GM12878 (cell line): ENCODE data around the gene STRA6. TPM values are rescaled to one million over a fixed set of nuclear protein-coding genes. Genes with fewer than 3 reads are reported as not detected.

Experiments
- ATAC-seq: fragments of 200-7000 bp; cut with Tn5 transposase; 3 replicates; pipeline ENCODE4 v1.9.1; 2020; ENCODE audit warnings: mild to moderate bottlenecking, moderate library complexity
- BruUV-seq: library from RNA; stranded (reverse); fragments of 400-500 nt; replicated peaks from 2 replicates; lab custom pipeline; 2021; lab: Mats Ljungman, UMichigan
- CTCF ChIA-PET: fragments of 300-600 bp; sonication (Branson Sonifier 250); formaldehyde crosslinking; extraction: SDS; loops from one replicate; lab custom pipeline; 2021; ENCODE audit warnings: inconsistent platforms; lab: Yijun Ruan, JAX
- POLR2A ChIA-PET: fragments of 350-600 bp; formaldehyde crosslinking; extraction: SDS; loops from one replicate; lab custom pipeline; 2021; ENCODE audit warnings: inconsistent platforms; lab: Charles Lee
- RAD21 ChIA-PET: fragments of 300-600 bp; sonication (Branson Sonifier 250); formaldehyde crosslinking; loops from one replicate; lab custom pipeline; 2023; ENCODE audit warnings: antibody characterized with exemption; ENCODE audit not compliant: unreplicated experiment; lab: Charles Lee
- SMC1A ChIA-PET: fragments of 300-600 bp; sonication (Branson Sonifier 250); formaldehyde crosslinking; loops from one replicate; lab custom pipeline; 2023; ENCODE audit not compliant: unreplicated experiment, uncharacterized antibody; lab: Charles Lee
- DNase-seq: peaks from one replicate; pipeline ENCODE4 v3.0.0-alpha.2; 2011; ENCODE audit warnings: low read depth, low spot score
- FAIRE-seq: peaks from 3 replicates; lab custom pipeline; 2011; peaks lifted over from hg19 to GRCh38; lab: Jason Lieb, UNC
- H2AFZ ChIP-seq: 2 replicates; pipeline ENCODE4 v1.6.0; 2011; ENCODE audit warnings: low read depth, low read length, control low read depth; ENCODE audit not compliant: control insufficient read depth
- H3K27ac ChIP-seq: 2 replicates; pipeline ENCODE4 v1.5.1; 2011; ENCODE audit warnings: control low read depth; ENCODE audit not compliant: control insufficient read depth, insufficient read depth
- H3K27me3 ChIP-seq, 2 experiments: replicated peaks in 1 of 2; 2 replicates each; pipeline versions ENCODE4 v1.6.0 to v1.6.1; 2011; ENCODE audit warnings: low read length in 1 of 2; ENCODE audit not compliant: control insufficient read depth in 2 of 2, insufficient read depth in 2 of 2
- H3K36me3 ChIP-seq, 2 experiments: 2 replicates each; pipeline ENCODE4 v1.5.1; 2011; ENCODE audit warnings: low read length in 1 of 2; ENCODE audit not compliant: control insufficient read depth in 2 of 2, insufficient read depth in 2 of 2
- H3K4me1 ChIP-seq: 2 replicates; pipeline ENCODE4 v1.6.1; 2011; ENCODE audit warnings: mild to moderate bottlenecking, low read length, moderate library complexity, mixed read lengths; ENCODE audit not compliant: control insufficient read depth, insufficient read depth
- H3K4me2 ChIP-seq: 2 replicates; pipeline ENCODE4 v1.6.0; 2011; ENCODE audit warnings: control low read depth; ENCODE audit not compliant: control insufficient read depth, insufficient read depth
- H3K4me3 ChIP-seq: fragments of 200-600 bp; sonication (generic); 2 replicates; pipeline ENCODE4 v1.5.1; 2016
- H3K79me2 ChIP-seq: 2 replicates; pipeline ENCODE4 v1.6.0; 2011; ENCODE audit warnings: low read length; ENCODE audit not compliant: control insufficient read depth, insufficient read depth
- H3K9ac ChIP-seq: 2 replicates; pipeline ENCODE4 v1.8.0; 2011; ENCODE audit warnings: low read length, control low read depth, mixed read lengths; ENCODE audit not compliant: control insufficient read depth, insufficient read depth
- H3K9me3 ChIP-seq: replicated peaks from 3 replicates; pipeline ENCODE4 v1.5.1; 2011; ENCODE audit warnings: mild to moderate bottlenecking, low read length; ENCODE audit not compliant: control insufficient read depth, insufficient read depth
- H4K20me1 ChIP-seq: 2 replicates; pipeline ENCODE4 v1.6.0; 2011; ENCODE audit not compliant: control insufficient read depth, insufficient read depth
- CBX3 ChIP-seq: fragments of 200-600 bp; sonication (generic); IDR thresholded peaks from 2 replicates; pipeline ENCODE4 v1.6.1; 2016; ENCODE audit warnings: low read depth, borderline replicate concordance
- ETV6 ChIP-seq, 2 experiments: fragments of 450-650 bp in 1 of 2; IDR thresholded peaks in 1 of 2; conservative IDR thresholded peaks in 1 of 2; 2 replicates each; pipeline ENCODE4 v1.6.1; 2014; ENCODE audit warnings: antibody characterized with exemption in 1 of 2, borderline replicate concordance in 1 of 2, low read depth in 1 of 2, mild to moderate bottlenecking in 1 of 2, moderate library complexity in 1 of 2
- IKZF1 ChIP-seq: fragments of 450-650 bp; conservative IDR thresholded peaks from 2 replicates; pipeline ENCODE4 v1.6.1; 2017; ENCODE audit warnings: antibody characterized with exemption, mild to moderate bottlenecking
- MTA2 ChIP-seq: fragments of 450-650 bp; IDR thresholded peaks from 2 replicates; pipeline ENCODE4 v1.6.1; 2016; ENCODE audit warnings: low read depth, mild to moderate bottlenecking, moderate library complexity
- RUNX3 ChIP-seq: IDR thresholded peaks from 2 replicates; pipeline ENCODE4 v1.6.1; 2012; ENCODE audit warnings: low read length, inconsistent platforms
- SMAD5 ChIP-seq: IDR thresholded peaks from 2 replicates; pipeline ENCODE4 v1.6.1; 2016; ENCODE audit warnings: antibody characterized with exemption, low read depth
- TCF12 ChIP-seq: IDR thresholded peaks from 2 replicates; pipeline ENCODE4 v1.6.1; 2011; ENCODE audit warnings: low read depth, mild to moderate bottlenecking, low read length
- WGBS: methylation state at CpG from one replicate; pipeline ENCODE4 v1.1.6; 2016; ENCODE audit warnings: low lambda C conversion rate; ENCODE audit not compliant: insufficient replicate concordance, insufficient coverage; ENCODE audit errors: missing lambda C conversion rate; 5-methylcytosine and 5-hydroxymethylcytosine counted together
- in situ Hi-C: fragments of 300-500 bp; cut with MboI; formaldehyde crosslinking; loops from 9 replicates; pipeline ENCODE4 v1.14.3; 2018; ENCODE audit warnings: mixed read lengths
- intact Hi-C: fragments of 100-400 bp; cut with micrococcal nuclease; formaldehyde crosslinking; loops from one replicate; pipeline ENCODE4 v1.14.2; 2022; ENCODE audit not compliant: unreplicated experiment
- polyA plus RNA-seq, 11 experiments: library from polyadenylated mRNA; depleted of rRNA in 4 of 11; unstranded in 6 of 11; stranded (reverse) in 5 of 11; fragments of >200 nt; fragmentation: Nextera tagmentation in 4 of 11; fragmentation: Illumina TruSeq in 1 of 11; extraction: Ambion mirVana in 4 of 11; extraction: Trizol in 1 of 11; gene quantifications; 1 replicate in 1 of 11; 2 replicates in 10 of 11; pipeline versions ENCODE4 v1.2.1 to v1.2.3, GENCODE V29; 2011 to 2016; ENCODE audit warnings: inconsistent platforms in 2 of 11, missing spikeins in 2 of 11, low read depth in 1 of 11
- total RNA-seq, 4 experiments: library from RNA; depleted of rRNA in 3 of 4; stranded (reverse); fragments of >200 nt in 3 of 4; fragmentation: Illumina TruSeq in 1 of 4; extraction: Trizol in 1 of 4; gene quantifications; 2 replicates each; pipeline versions ENCODE4 v1.2.1 to v1.2.3, GENCODE V29; 2013 to 2021
- TF ChIP-seq, protein P1 (sequence below): fragments of 450-650 bp; conservative IDR thresholded peaks from 2 replicates; pipeline ENCODE4 v1.6.1; 2017; ENCODE audit warnings: mild to moderate bottlenecking, moderate library complexity

The STRA6 gene
- total and polyA plus RNA-seq, 10 of the 15 experiments (the other 5 are each of a cell fraction or from before 2014, with no cell fraction given), result 0.31 to 10.8 (median 5.8) TPM

DNA sequence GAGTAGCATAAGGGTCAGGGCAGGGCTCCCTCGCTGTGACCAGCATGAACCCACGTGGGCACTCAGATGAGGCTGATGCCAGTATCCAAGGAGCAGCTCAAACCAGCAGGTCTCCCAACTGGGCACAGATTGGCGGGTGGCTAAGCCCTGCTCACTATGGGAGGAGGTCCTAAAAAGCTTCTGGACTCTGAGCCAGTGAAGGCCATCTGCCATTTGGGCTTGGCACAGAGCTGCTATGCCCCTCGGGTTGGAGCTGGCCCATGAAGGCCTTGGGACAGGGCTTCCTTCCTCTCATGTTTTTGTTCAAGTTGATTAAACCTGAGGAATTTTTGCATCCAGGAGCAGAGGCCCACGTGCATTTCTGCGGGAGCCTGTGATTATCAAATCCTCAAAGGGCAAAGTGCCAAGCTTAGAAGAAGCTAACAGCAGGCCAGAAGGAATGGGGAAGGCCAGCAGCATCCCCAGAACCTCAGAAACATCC lies 4.3 kb upstream of the STRA6 start (continued):
- TF ChIP-seq MTA2, result no peak

DNA sequence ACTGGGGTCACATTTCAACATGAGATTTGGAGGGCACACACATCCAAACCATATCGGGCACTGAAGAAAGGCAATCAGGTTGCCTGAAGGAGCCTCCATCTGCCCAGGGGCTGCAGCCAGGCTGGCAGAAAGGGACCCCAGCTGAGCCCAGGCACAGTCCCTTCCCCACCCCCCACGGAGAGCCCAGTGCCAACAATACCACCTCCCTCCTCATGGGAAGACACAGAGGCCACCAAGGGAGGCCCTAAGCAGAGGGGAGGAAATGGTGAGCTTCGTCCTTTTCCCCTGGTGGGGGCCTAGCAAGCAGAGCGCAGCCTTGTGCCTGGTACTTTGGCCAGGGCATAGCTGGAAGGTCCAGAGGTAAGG lies 3.0 kb upstream of the STRA6 start:
- 59% methylated on average over 4 of the region's 4 CpGs for WGBS
- ChIA-PET SMC1A (no interaction called here), RAD21 (no interaction called here), CTCF (no interaction called here), POLR2A (no interaction called here)
- Histone ChIP-seq H3K4me3 (no peak overlapping the region), H2AFZ (no peak overlapping the region), H3K36me3 (no peaks in the 10 kb centered on the region), H3K4me1 (peaks cover 34% of the 10 kb centered on the region), H3K9me3 (no peaks in the 10 kb centered on the region), H4K20me1 (no peaks in the 10 kb centered on the region), H3K27ac (no peak overlapping the region), H3K4me2 (no peak overlapping the region), H3K79me2 (no peaks in the 10 kb centered on the region), H3K9ac (no peak overlapping the region), H3K27me3 (no peaks in the 10 kb centered on the region; a peak in 1 of 4 replicates)
- TF ChIP-seq, protein P1, sequence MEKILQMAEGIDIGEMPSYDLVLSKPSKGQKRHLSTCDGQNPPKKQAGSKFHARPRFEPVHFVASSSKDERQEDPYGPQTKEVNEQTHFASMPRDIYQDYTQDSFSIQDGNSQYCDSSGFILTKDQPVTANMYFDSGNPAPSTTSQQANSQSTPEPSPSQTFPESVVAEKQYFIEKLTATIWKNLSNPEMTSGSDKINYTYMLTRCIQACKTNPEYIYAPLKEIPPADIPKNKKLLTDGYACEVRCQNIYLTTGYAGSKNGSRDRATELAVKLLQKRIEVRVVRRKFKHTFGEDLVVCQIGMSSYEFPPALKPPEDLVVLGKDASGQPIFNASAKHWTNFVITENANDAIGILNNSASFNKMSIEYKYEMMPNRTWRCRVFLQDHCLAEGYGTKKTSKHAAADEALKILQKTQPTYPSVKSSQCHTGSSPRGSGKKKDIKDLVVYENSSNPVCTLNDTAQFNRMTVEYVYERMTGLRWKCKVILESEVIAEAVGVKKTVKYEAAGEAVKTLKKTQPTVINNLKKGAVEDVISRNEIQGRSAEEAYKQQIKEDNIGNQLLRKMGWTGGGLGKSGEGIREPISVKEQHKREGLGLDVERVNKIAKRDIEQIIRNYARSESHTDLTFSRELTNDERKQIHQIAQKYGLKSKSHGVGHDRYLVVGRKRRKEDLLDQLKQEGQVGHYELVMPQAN, result no peak
- no peak for TF ChIP-seq SMAD5
- TF ChIP-seq IKZF1, result no peak
- TF ChIP-seq MTA2, result no peak
- TF ChIP-seq CBX3, result no peak
- TF ChIP-seq RUNX3, result no peak
- TF ChIP-seq ETV6 (conservative IDR thresholded peaks at IDR 0.05 in 1 of 2, IDR thresholded peaks at IDR 0.05 in 1 of 2; ENCODE audit: borderline replicate concordance in 1 of 2, low read depth in 1 of 2), result no peak
- TF ChIP-seq TCF12, result no peak
- in situ Hi-C loops (no loop called here), intact Hi-C loops (no loop called here)
- no peak for ATAC-seq
- no TSS peak for BruUV-seq
- no peak for DNase-seq
- FAIRE-seq, result no peak
